GM13976 (cell line): ENCODE results near the gene SLC35A4.
"Not testable (repeated sequence)": the region's sequence is repeated elsewhere in the genome, so short reads cannot be mapped to it uniquely, and the experiment has no call there.

Experiments
- DNase-seq: peaks from one replicate; pipeline ENCODE4 v3.0.0; 2012; ENCODE audit warnings: low spot score
- in situ Hi-C: fragments of 300-500 bp; cut with MboI; formaldehyde crosslinking; loops from one replicate; pipeline ENCODE4 v1.12.0; 2022; ENCODE audit warnings: low sequenced_read_pairs, mixed read lengths, inconsistent platforms; ENCODE audit not compliant: unreplicated experiment
- TF ChIP-seq, protein P1 (sequence below): IDR thresholded peaks from 2 replicates; pipeline ENCODE4 v1.5.1; 2012; ENCODE audit warnings: borderline replicate concordance, mild to moderate bottlenecking; ENCODE audit not compliant: insufficient read depth; ENCODE audit errors: extremely low read depth, missing control alignments, control extremely low read depth

Gene SLC35A4

DNA sequence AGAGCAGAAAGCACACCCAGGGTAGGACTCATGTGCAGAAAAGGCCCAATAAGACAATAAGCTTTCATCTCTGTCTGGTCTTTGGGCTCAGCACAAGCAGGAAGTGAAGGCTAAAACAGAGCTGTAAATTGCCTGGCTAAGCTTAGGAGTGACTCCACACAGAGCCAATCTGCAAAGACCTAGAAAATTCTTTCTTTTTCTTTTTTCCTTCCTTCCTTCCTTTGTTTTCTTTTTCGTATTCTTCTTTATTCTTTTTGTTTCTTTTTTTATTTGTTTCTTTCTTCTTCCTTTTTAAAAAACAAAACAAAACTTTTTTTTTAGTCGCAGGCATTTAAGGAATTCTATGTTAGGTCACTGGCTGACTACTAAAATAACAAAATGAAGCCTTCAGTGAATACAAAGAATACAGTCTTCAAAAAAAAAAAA lies 12.2 kb downstream of the SLC35A4 start:
- in situ Hi-C loops, result no loop called here
- DNase-seq, result no peak
- TF ChIP-seq, protein P1, sequence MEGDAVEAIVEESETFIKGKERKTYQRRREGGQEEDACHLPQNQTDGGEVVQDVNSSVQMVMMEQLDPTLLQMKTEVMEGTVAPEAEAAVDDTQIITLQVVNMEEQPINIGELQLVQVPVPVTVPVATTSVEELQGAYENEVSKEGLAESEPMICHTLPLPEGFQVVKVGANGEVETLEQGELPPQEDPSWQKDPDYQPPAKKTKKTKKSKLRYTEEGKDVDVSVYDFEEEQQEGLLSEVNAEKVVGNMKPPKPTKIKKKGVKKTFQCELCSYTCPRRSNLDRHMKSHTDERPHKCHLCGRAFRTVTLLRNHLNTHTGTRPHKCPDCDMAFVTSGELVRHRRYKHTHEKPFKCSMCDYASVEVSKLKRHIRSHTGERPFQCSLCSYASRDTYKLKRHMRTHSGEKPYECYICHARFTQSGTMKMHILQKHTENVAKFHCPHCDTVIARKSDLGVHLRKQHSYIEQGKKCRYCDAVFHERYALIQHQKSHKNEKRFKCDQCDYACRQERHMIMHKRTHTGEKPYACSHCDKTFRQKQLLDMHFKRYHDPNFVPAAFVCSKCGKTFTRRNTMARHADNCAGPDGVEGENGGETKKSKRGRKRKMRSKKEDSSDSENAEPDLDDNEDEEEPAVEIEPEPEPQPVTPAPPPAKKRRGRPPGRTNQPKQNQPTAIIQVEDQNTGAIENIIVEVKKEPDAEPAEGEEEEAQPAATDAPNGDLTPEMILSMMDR, result no peak

DNA sequence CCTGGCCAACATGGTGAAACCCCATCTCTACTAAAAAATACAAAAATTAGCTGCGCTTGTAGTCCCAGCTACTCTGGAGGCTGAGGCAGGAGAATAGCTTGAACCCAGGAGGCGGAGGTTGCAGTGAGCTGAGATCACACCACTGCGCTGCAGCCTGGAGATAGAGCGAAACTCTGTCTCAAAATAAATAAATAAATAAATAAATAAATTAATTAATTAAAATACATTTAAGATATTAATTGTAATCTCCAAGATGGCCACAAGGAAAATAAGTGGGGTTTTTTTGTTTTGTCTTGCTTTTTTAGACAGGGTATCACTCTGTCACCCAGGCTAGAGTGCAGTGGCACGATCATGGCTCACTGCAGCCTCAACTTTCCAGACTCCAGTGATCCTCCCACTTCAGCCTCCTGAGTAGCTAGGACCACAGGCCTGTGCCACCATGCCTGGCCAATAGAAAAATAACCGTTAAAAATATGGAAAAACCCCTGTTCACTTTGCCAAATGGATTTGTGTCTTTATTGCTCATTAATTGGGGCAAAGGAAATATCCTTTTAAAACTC lies 14.6 kb downstream of the SLC35A4 start:
- DNase-seq, in situ Hi-C loops: not testable (repeated sequence)

DNA sequence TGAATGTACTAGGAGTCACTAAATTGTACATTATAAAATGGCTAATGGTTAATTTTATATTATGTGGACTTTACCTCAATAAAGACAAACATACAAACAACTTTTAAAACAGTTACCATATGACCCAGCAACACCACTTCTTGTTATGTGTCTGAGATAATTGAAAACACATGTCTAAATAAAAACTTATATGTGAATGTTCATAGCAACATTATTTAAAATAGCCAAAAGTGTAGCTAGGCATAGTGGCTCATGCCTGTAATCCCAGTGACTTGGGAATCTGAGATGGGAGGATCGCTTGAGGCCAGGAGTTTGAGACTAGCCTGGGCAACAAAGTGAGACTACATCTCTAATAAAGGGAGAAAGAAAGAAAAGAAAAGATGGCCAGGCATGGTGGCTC lies 22.9 kb downstream of the SLC35A4 start:
- in situ Hi-C loops, result no loop called here
- no peak for DNase-seq
- TF ChIP-seq, protein P1, result no peak

DNA sequence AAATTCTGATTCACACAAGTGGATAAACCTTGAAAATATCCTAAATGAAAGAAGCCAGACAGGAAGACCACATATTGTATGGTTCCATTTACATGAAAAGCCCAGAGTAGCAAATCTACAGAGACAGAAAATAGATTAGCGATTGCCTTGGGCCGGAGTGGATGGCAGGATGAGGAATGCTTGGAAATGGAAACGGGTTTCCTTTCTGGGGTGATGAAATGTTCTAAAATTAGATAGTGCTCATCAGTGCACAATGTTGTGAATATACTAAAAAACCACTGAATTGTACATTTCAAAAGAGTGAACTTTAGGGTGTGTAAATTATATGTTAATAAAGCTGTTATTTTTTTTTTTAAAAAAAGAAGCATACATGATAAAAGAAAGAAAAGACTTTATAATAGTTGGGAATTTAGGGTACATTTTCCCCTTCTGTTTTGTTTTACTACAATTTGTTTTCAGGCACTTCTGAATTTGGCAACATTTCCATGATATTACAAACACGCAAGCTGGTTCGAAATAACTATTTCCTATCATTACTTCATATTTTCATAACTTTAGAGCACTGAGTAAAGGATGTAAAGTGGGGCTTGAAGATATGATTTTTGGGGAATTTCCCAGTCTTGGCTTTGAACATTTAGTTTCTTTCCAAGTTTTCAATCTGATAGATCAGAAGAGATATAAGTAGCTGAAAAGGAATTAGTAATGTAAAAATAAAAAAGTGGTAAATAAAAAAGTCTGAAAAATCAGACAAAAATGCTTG lies 23.9 kb downstream of the SLC35A4 start:
- TF ChIP-seq, protein P1, result no peak
- DNase-seq, result no peak
- in situ Hi-C loops, result no loop called here

DNA sequence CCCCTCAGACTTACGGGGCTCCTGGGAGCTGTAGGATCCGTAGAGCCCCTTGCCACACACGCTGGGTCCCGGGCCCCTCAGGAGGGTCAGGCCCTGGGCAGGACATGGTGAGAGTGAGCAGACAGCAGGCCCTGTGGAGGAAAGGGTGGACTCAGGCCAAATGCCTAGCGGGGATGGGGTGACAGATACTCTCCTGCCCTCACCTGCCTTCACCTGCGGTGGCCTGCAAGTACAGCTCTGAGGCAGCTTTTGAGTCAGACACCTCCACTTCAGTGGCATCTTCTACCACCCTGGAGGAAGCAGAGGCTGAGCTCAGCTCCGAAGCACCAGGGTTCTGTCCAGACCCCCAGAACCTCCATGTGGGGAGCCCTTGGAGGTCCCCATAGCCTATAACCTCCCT lies 26.2 kb downstream of the SLC35A4 start:
- in situ Hi-C loops, result no loop called here
- no peak for DNase-seq
- TF ChIP-seq, protein P1, result no peak

DNA sequence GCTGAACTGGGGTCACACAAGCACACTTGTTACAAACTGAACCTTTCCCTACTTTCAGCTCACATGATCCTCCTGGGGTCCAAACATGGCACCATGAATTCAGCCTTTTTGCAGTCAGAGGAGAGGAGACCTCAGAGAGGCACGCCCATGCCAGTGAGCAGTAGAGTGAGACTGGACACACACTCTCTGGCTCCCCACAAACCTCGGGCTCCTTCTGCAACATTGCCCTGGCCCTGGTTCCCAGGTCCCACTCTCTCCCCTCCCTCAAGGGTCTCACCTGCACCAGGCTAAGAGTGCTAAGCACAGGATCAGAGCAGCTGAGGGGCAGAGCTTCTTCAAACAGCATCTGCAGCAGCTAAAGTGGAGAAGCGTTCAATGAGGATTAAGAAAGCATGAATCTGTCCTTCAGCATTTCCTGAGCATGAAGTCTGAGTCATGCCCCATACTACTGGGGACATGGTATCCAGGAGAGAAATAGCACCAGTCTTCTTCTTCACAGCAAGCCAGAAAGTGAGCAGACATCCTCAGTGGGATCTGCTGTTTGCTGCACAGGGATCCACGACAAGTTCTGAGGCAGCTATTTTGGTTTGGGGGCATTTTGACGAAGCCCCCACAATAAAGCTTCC lies 27.2 kb downstream of the SLC35A4 start:
- TF ChIP-seq, protein P1, result no peak
- no peak for DNase-seq
- in situ Hi-C loops, result no loop called here

DNA sequence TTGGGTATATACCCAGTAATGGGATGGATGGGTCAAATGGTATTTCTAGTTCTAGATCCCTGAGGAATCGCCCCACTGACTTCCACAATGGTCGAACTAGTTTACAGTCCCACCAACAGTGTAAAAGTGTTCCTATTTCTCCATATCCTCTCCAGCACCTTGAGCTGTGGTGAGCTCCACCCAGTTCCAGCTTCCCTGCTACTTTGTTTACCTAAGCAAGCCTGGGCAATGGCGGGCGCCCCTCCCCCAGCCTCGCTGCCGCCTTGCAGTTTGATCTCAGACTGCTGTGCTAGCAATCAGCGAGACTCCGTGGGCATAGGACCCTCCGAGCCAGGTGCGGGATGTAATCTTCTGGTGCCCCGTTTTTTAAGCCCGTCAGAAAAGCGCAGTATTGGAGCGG lies 28.4 kb downstream of the SLC35A4 start:
- in situ Hi-C loops, DNase-seq: not testable (repeated sequence)
